ENCODE results near the gene TMEM63A. TPM values are rescaled to one million over a fixed set of nuclear protein-coding genes. Genes with fewer than 3 reads are reported as not detected.

The TMEM63A gene
- total and polyA plus RNA-seq, 2 donors (not counting 1 experiment from before 2014, with no cell fraction given): 14.5 to 24.1 TPM

- peak within 1 kb of the TSS; percentile 74 to 95 (median 89) for H3K4me3 ChIP-seq (replicated peaks in 1 of 4; ENCODE audit: control extremely low read depth in 1 of 4, insufficient read depth in 1 of 4, low read depth in 3 of 4, low read length in 4 of 4)
- peaks cover 2% of the 10 kb centered on the region for H3K4me1 ChIP-seq (ENCODE audit: control insufficient read depth, extremely low read depth, insufficient read depth, low read length)
- H2AFZ ChIP-seq (ENCODE audit: low read length): peak within 1 kb of the TSS; percentile 89
- DNase-seq (ENCODE audit: low read depth in 2 of 2): peak; percentile 95 to 97
- TF ChIP-seq EZH2 (IDR thresholded peaks at IDR 0.05; ENCODE audit: low read length, missing control alignments) (no peak), CTCF (conservative IDR thresholded peaks at IDR 0.05 in 1 of 2, IDR thresholded peaks at IDR 0.05 in 1 of 2; ENCODE audit: low read depth in 1 of 2, low read length in 2 of 2) (no peak)
- H3K9ac ChIP-seq (ENCODE audit: insufficient read depth, low read length): peak within 1 kb of the TSS; percentile 77
- H4K20me1 ChIP-seq (ENCODE audit: control insufficient read depth, extremely low read depth, insufficient read depth, low read length): no peaks in the 10 kb centered on the region
- H3K9me3 ChIP-seq (ENCODE audit: control insufficient read depth, insufficient read depth, low read depth, low read length): no peaks in the 10 kb centered on the region
- H3K79me2 ChIP-seq (ENCODE audit: control insufficient read depth, insufficient read depth, low read length): peaks cover 20% of the 10 kb centered on the region
- no peaks in the 10 kb centered on the region for H3K27me3 ChIP-seq (ENCODE audit: control insufficient read depth, insufficient read depth, low read length)
- peaks cover 14% of the 10 kb centered on the region for H3K36me3 ChIP-seq (ENCODE audit: control insufficient read depth, insufficient read depth, low read length)
- peak within 1 kb of the TSS; percentile 86 for H3K27ac ChIP-seq (ENCODE audit: insufficient read depth, low read length)
- H3K4me2 ChIP-seq (ENCODE audit: extremely low read depth, insufficient read depth, low read length): peak within 1 kb of the TSS; percentile 99
Measured at GRCh38 chr1:225923692-225924555, 41.7 kb upstream of the TMEM63A start, which contains the start of gene PYCR2. Gene PYCR2, minus strand, starts transcription at chr1:225924250. Its CDS starts 140 bp downstream, at chr1:225924110.

GRCh38 chr1:225923381-225923691 is 41.2 kb upstream of the TMEM63A start:
- no peaks in the 10 kb centered on the region for H3K27me3 ChIP-seq (ENCODE audit: control insufficient read depth, insufficient read depth, low read length)
- TF ChIP-seq EZH2 (IDR thresholded peaks at IDR 0.05; ENCODE audit: low read length, missing control alignments) (no peak), CTCF (conservative IDR thresholded peaks at IDR 0.05 in 1 of 2, IDR thresholded peaks at IDR 0.05 in 1 of 2; ENCODE audit: low read depth in 1 of 2, low read length in 2 of 2) (no peak)
- H3K27ac ChIP-seq (ENCODE audit: insufficient read depth, low read length): peak overlapping the region; percentile 86
- peak overlapping the region; percentile 99 for H3K4me2 ChIP-seq (ENCODE audit: extremely low read depth, insufficient read depth, low read length)
- H3K36me3 ChIP-seq (ENCODE audit: control insufficient read depth, insufficient read depth, low read length): peaks cover 16% of the 10 kb centered on the region
- peak overlapping the region; percentile 77 for H3K9ac ChIP-seq (ENCODE audit: insufficient read depth, low read length)
- H3K4me3 ChIP-seq (replicated peaks in 1 of 4; ENCODE audit: control extremely low read depth in 1 of 4, insufficient read depth in 1 of 4, low read depth in 3 of 4, low read length in 4 of 4): peak overlapping the region; percentile 74 to 95 (median 89)
- peaks cover 20% of the 10 kb centered on the region for H3K79me2 ChIP-seq (ENCODE audit: control insufficient read depth, insufficient read depth, low read length)
- H3K9me3 ChIP-seq (ENCODE audit: control insufficient read depth, insufficient read depth, low read depth, low read length): no peaks in the 10 kb centered on the region
- no peak for DNase-seq (ENCODE audit: low read depth in 2 of 2)
- no peaks in the 10 kb centered on the region for H4K20me1 ChIP-seq (ENCODE audit: control insufficient read depth, extremely low read depth, insufficient read depth, low read length)
- H3K4me1 ChIP-seq (ENCODE audit: control insufficient read depth, extremely low read depth, insufficient read depth, low read length): peaks cover 2% of the 10 kb centered on the region
- peak overlapping the region; percentile 89 for H2AFZ ChIP-seq (ENCODE audit: low read length)

GRCh38 chr1:225921734-225922709 is 39.8 kb upstream of the TMEM63A start:
- H3K27me3 ChIP-seq (ENCODE audit: control insufficient read depth, insufficient read depth, low read length): no peaks in the 10 kb centered on the region
- peaks cover 2% of the 10 kb centered on the region for H3K4me1 ChIP-seq (ENCODE audit: control insufficient read depth, extremely low read depth, insufficient read depth, low read length)
- H3K4me2 ChIP-seq (ENCODE audit: extremely low read depth, insufficient read depth, low read length): peak overlapping the region; percentile 99
- DNase-seq (ENCODE audit: low read depth in 2 of 2): peak in 1 of 2 donors; percentile 7
- H3K36me3 ChIP-seq (ENCODE audit: control insufficient read depth, insufficient read depth, low read length): peaks cover 16% of the 10 kb centered on the region
- H3K79me2 ChIP-seq (ENCODE audit: control insufficient read depth, insufficient read depth, low read length): peaks cover 20% of the 10 kb centered on the region
- no peak overlapping the region for H3K9ac ChIP-seq (ENCODE audit: insufficient read depth, low read length)
- no peak for TF ChIP-seq CTCF (conservative IDR thresholded peaks at IDR 0.05 in 1 of 2, IDR thresholded peaks at IDR 0.05 in 1 of 2; ENCODE audit: low read depth in 1 of 2, low read length in 2 of 2)
- no peak overlapping the region for H3K27ac ChIP-seq (ENCODE audit: insufficient read depth, low read length)
- no peak overlapping the region for H3K4me3 ChIP-seq (replicated peaks in 1 of 4; ENCODE audit: control extremely low read depth in 1 of 4, insufficient read depth in 1 of 4, low read depth in 3 of 4, low read length in 4 of 4)
- no peaks in the 10 kb centered on the region for H4K20me1 ChIP-seq (ENCODE audit: control insufficient read depth, extremely low read depth, insufficient read depth, low read length)
- H2AFZ ChIP-seq (ENCODE audit: low read length): no peak overlapping the region
- no peaks in the 10 kb centered on the region for H3K9me3 ChIP-seq (ENCODE audit: control insufficient read depth, insufficient read depth, low read depth, low read length)

Data from fibroblast of lung (primary cell).